ENCODE measurements around the gene MYPN.

- no peak for TF ChIP-seq POLR2A (IDR thresholded peaks at IDR 0.05)
- TF ChIP-seq CTCF (IDR thresholded peaks at IDR 0.05 in 4 of 5, conservative IDR thresholded peaks at IDR 0.05 in 1 of 5) = no peak
Observed at GRCh38 chr10:68251151-68251550, 141.9 kb downstream of the MYPN start.

Data from gastrocnemius medialis (tissue), 4 donors.